SK-N-SH (cell line): ENCODE measurements around the gene OCIAD2. TPM values are rescaled to one million over a fixed set of nuclear protein-coding genes. Genes with fewer than 3 reads are reported as not detected.

Source experiments
- CTCF ChIA-PET: fragments of 300-600, 350-600 bp; formaldehyde crosslinking; extraction: SDS; loops from one replicate; lab custom pipeline; 2021; lab: Yijun Ruan, JAX
- POLR2A ChIA-PET: fragments of 350-600 bp; sonication (Branson Sonifier 250); formaldehyde crosslinking; extraction: SDS; loops from one replicate; lab custom pipeline; 2020; ENCODE audit warnings: antibody characterized with exemption, inconsistent platforms; lab: Yijun Ruan, JAX
- DNase-seq: peaks from one replicate; pipeline ENCODE4 v3.0.0; 2012
- H2AFZ ChIP-seq: fragments of 200-600 bp; sonication (generic); 2 replicates; pipeline ENCODE4 v1.8.1; 2016; ENCODE audit warnings: antibody characterized with exemption, mild to moderate bottlenecking, low read depth
- H3F3A ChIP-seq: fragments of 200-600 bp; sonication (generic); replicated peaks from 2 replicates; pipeline ENCODE3; 2016; ENCODE audit warnings: antibody characterized with exemption, mild to moderate bottlenecking; ENCODE audit not compliant: insufficient read depth
- H3K27ac ChIP-seq, 2 experiments: fragments of 200-500 bp in 1 of 2; fragments of 200-600 bp in 1 of 2; sonication (Bioruptor generic) in 1 of 2; sonication (generic), shearing (Covaris generic) in 1 of 2; 2 replicates each; pipeline versions ENCODE4 v1.5.1 to v1.6.1; 2014 to 2016; ENCODE audit warnings: low read depth in 2 of 2, inconsistent platforms in 1 of 2, low read length in 1 of 2, mild to moderate bottlenecking in 1 of 2, mixed read lengths in 1 of 2
- H3K27me3 ChIP-seq: fragments of 200-600 bp; sonication (generic), shearing (Covaris generic); 2 replicates; pipeline ENCODE4 v1.6.1; 2016; ENCODE audit warnings: mixed run types; ENCODE audit not compliant: insufficient read depth
- H3K36me3 ChIP-seq, 2 experiments: fragments of 200-500 bp in 1 of 2; fragments of 200-600 bp in 1 of 2; sonication (Bioruptor generic) in 1 of 2; sonication (generic) in 1 of 2; replicated peaks in 1 of 2; 2 replicates each; pipeline versions ENCODE3 to v1.5.1; 2014 to 2016; ENCODE audit warnings: low read length in 1 of 2, mild to moderate bottlenecking in 1 of 2; ENCODE audit not compliant: insufficient read depth in 2 of 2, control insufficient read depth in 1 of 2
- H3K4me1 ChIP-seq, 2 experiments: fragments of 200-500 bp in 1 of 2; fragments of 200-600 bp in 1 of 2; sonication (Bioruptor generic) in 1 of 2; sonication (generic), shearing (Covaris generic) in 1 of 2; 2 replicates each; pipeline versions ENCODE4 v1.5.1 to v1.6.1; 2014 to 2016; ENCODE audit warnings: low read depth in 1 of 2, low read length in 1 of 2, mixed run types in 1 of 2; ENCODE audit not compliant: insufficient read depth in 2 of 2, control insufficient read depth in 1 of 2
- H3K4me2 ChIP-seq: fragments of 200-600 bp; sonication (generic), shearing (Covaris generic); 2 replicates; pipeline ENCODE4 v1.6.1; 2017; ENCODE audit warnings: mixed run types
- H3K4me3 ChIP-seq, 2 experiments: fragments of 200-500 bp in 1 of 2; fragments of 200-600 bp in 1 of 2; sonication (Bioruptor generic) in 1 of 2; sonication (generic), shearing (Covaris generic) in 1 of 2; 2 replicates each; pipeline versions ENCODE4 v1.5.1 to v1.8.1; 2014 to 2016; ENCODE audit warnings: low read depth in 2 of 2, inconsistent platforms in 1 of 2, low read length in 1 of 2, mild to moderate bottlenecking in 1 of 2, mixed read lengths in 1 of 2, moderate library complexity in 1 of 2
- H3K79me2 ChIP-seq: fragments of 200-600 bp; sonication (generic); 2 replicates; pipeline ENCODE4 v1.8.1; 2017; ENCODE audit warnings: mild to moderate bottlenecking; ENCODE audit not compliant: insufficient read depth
- H3K9ac ChIP-seq: fragments of 200-600 bp; sonication (generic); 2 replicates; pipeline ENCODE4 v1.6.1; 2017; ENCODE audit warnings: mixed run types
- H3K9me2 ChIP-seq: fragments of 200-600 bp; sonication (generic); 2 replicates; pipeline ENCODE4 v1.6.1; 2017; ENCODE audit warnings: mixed run types
- H3K9me3 ChIP-seq: fragments of 200-600 bp; sonication (generic); 2 replicates; pipeline ENCODE4 v1.6.1; 2017; ENCODE audit warnings: mixed run types, mild to moderate bottlenecking, moderate library complexity
- H4K20me1 ChIP-seq: fragments of 200-600 bp; sonication (generic); 2 replicates; pipeline ENCODE4 v1.6.1; 2017; ENCODE audit warnings: mild to moderate bottlenecking, mixed run types; ENCODE audit not compliant: insufficient read depth
- CHD2 ChIP-seq: fragments of 150-350 bp; IDR thresholded peaks from 2 replicates; pipeline ENCODE4 v1.6.1; 2018; ENCODE audit warnings: low read length; ENCODE audit not compliant: partially characterized antibody
- ELF1 ChIP-seq: IDR thresholded peaks from 2 replicates; pipeline ENCODE4 v1.4.0; 2012
- EP300 ChIP-seq, 2 experiments: IDR thresholded peaks; 2 replicates each; pipeline versions ENCODE4 v1.4.0 to v1.6.1; 2012; ENCODE audit warnings: borderline replicate concordance in 1 of 2, low read depth in 1 of 2, low read length in 1 of 2
- EZH2phosphoT487 ChIP-seq: fragments of 200-600 bp; sonication (generic); IDR thresholded peaks from 2 replicates; pipeline ENCODE4 v1.6.1; 2017; ENCODE audit warnings: low read depth, mixed run types, mild to moderate bottlenecking, antibody characterized with exemption, moderate library complexity, borderline replicate concordance
- FOSL2 ChIP-seq: IDR thresholded peaks from 2 replicates; pipeline ENCODE4 v1.4.0; 2012; ENCODE audit warnings: low read depth, mild to moderate bottlenecking, moderate library complexity, borderline replicate concordance
- FOXJ3 ChIP-seq: sonication (generic); formaldehyde crosslinking; IDR thresholded peaks from 2 replicates; pipeline ENCODE4 v1.5.1; 2020; ENCODE audit warnings: mild to moderate bottlenecking, missing genetic modification reagents
- FOXM1 ChIP-seq: IDR thresholded peaks from 2 replicates; pipeline ENCODE4 v1.4.0; 2012; ENCODE audit warnings: low read depth, mild to moderate bottlenecking
- GATA2 ChIP-seq: sonication (generic); formaldehyde crosslinking; IDR thresholded peaks from 2 replicates; pipeline ENCODE4 v1.5.0; 2020; ENCODE audit warnings: mild to moderate bottlenecking, missing genetic modification reagents
- JUND ChIP-seq: IDR thresholded peaks from 2 replicates; pipeline ENCODE4 v1.4.0; 2012
- NFIC ChIP-seq: IDR thresholded peaks from 2 replicates; pipeline ENCODE4 v1.4.0; 2012; ENCODE audit warnings: borderline replicate concordance
- NRF1 ChIP-seq: IDR thresholded peaks from 2 replicates; pipeline ENCODE4 v1.6.1; 2012; ENCODE audit warnings: low read depth, mild to moderate bottlenecking, low read length
- POLR2AphosphoS5 ChIP-seq: IDR thresholded peaks from 2 replicates; pipeline ENCODE4 v1.6.1; 2012; ENCODE audit warnings: low read depth, low read length
- RCOR1 ChIP-seq: fragments of 150-350 bp; IDR thresholded peaks from 2 replicates; pipeline ENCODE4 v1.6.1; 2017; ENCODE audit warnings: antibody characterized with exemption, low read length
- RXRA ChIP-seq: IDR thresholded peaks from 2 replicates; pipeline ENCODE4 v1.4.0; 2012; ENCODE audit warnings: low read depth, mild to moderate bottlenecking, borderline replicate concordance
- SIN3A ChIP-seq: IDR thresholded peaks from 2 replicates; pipeline ENCODE4 v1.6.1; 2012; ENCODE audit warnings: low read depth, mild to moderate bottlenecking, low read length, moderate library complexity, borderline replicate concordance
- SMC3 ChIP-seq: IDR thresholded peaks from 2 replicates; pipeline ENCODE4 v1.6.1; 2012; ENCODE audit warnings: low read depth, low read length, improper control_type of control experiment
- TCF12 ChIP-seq: IDR thresholded peaks from 2 replicates; pipeline ENCODE4 v1.4.0; 2012
- USF2 ChIP-seq: fragments of 150-350 bp; IDR thresholded peaks from 2 replicates; pipeline ENCODE4 v1.6.1; 2017; ENCODE audit warnings: antibody characterized with exemption, low read length, low read depth, borderline replicate concordance
- WGBS: methylation state at CpG from one replicate; pipeline ENCODE4 v1.1.6; 2017; ENCODE audit warnings: low lambda C conversion rate; 5-methylcytosine and 5-hydroxymethylcytosine counted together
- polyA plus RNA-seq, 3 experiments: library from polyadenylated mRNA; depleted of rRNA; stranded (reverse); fragments of >200 nt; gene quantifications; 2 replicates each; pipeline ENCODE4 v1.2.3, GENCODE V29; 2012
- TF ChIP-seq, protein P1 (sequence below): IDR thresholded peaks from 2 replicates; pipeline ENCODE4 v1.6.1; 2012; ENCODE audit warnings: mild to moderate bottlenecking, low read depth, low read length, moderate library complexity
- TF ChIP-seq, protein P2 (sequence below): IDR thresholded peaks from 2 replicates; pipeline ENCODE4 v1.4.0; 2012; ENCODE audit warnings: low read depth
- TF ChIP-seq, protein P3 (sequence below): IDR thresholded peaks from 2 replicates; pipeline ENCODE4 v1.4.0; 2012; ENCODE audit warnings: low read depth, borderline replicate concordance
- TF ChIP-seq, protein P4 (sequence below): IDR thresholded peaks from 2 replicates; pipeline ENCODE4 v1.4.0; 2012; ENCODE audit warnings: low read depth, borderline replicate concordance

The OCIAD2 gene, protein sequence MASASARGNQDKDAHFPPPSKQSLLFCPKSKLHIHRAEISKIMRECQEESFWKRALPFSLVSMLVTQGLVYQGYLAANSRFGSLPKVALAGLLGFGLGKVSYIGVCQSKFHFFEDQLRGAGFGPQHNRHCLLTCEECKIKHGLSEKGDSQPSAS
- polyA plus RNA-seq (2012; rRNA removed) = 235 and 387 TPM in 2 replicates
- 362 and 414 TPM in 2 replicates for polyA plus RNA-seq (2012; cell fraction: cytosol; rRNA removed)
- 83.6 and 110 TPM in 2 replicates for polyA plus RNA-seq (2012; cell fraction: nucleus; rRNA removed)

DNA sequence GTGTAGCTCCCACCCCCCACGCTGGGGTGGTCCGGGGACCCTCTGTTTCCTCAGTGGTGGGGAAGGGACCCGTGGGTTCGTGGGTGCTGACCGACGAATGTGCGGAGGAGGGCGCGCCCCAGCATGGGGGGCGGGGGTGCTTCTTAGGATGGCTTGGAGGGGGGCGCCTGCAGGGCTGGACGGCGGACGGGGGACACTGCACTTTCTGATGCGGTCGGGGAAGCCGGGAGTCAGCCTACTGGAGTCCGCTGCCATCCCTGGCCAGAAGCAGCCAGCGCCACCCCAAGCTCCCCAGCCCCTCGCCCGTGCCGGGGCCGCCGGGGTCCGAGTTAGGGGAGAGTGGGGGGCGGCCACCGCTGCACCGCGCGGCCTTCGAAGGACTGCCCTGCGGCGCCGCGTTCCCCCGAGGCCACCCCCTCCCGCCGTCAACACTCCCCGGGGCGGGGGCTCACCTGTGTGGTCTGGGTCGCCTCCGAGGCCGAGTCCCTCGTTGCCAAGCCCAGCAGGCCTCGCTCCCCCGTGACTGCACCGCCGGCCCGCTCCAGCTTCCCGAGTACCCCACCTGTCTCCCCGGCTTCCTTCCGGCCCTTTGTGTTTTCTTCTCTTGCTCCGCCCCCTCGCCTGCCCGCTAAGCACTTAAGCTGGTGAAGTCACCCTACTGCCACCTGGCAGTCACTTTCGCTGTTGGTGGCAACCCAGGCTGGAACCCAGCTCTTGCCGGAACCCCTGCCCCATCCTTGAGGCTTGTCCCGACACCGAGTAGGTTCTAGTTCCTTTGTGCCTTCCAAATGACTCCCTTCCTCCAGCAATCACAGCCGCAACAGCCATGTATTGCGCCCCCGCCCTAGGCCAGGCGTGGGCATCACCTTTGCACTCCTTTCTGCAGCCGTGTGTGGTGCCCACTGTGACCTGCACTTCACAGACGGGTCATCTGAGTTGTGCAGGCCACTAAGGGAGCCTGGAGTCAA lies at the start of gene OCIAD2:
Gene OCIAD2, minus strand, starts transcription at position 569 of the 968 bp plus-strand sequence. CDS start 2,225 bp downstream, outside the sequence.
- 28% methylated on average over 19 of the region's 65 CpGs for WGBS
- H3K27ac ChIP-seq = peak within 1 kb of the TSS; percentile 72 to 80; a peak in 2 of 4 replicates
- ChIA-PET CTCF (interaction anchor here (0.6 to 2.3 kb wide), 12 partner anchors 18 to 456 kb away, joined by 3 to 11 read pairs (median 3); partner anchors contain the start of gene OCIAD1), POLR2A (interaction anchor here (0.7 to 1.8 kb wide), 3 partner anchors 126 to 1569 kb away, joined by 3 to 9 read pairs (median 5); partner anchors contain the start of gene FRYL)
- H3K9me2 ChIP-seq = no peaks in the 10 kb centered on the region
- H4K20me1 ChIP-seq = no peaks in the 10 kb centered on the region
- H3K4me3 ChIP-seq = peak within 1 kb of the TSS; percentile 64 to 82
- peak; percentile 89 for DNase-seq
- peaks cover 15 to 20% of the 10 kb centered on the region in 2 experiments for H3K36me3 ChIP-seq
- H3K79me2 ChIP-seq = peaks cover 38% of the 10 kb centered on the region
- no peaks in the 10 kb centered on the region for H3K9me3 ChIP-seq
- peaks cover 30% of the 10 kb centered on the region for H3F3A ChIP-seq
- peak within 1 kb of the TSS; percentile 83 for H3K9ac ChIP-seq
- no peaks in the 10 kb centered on the region for H3K27me3 ChIP-seq
- H3K4me2 ChIP-seq = peak within 1 kb of the TSS; percentile 95
- peaks cover 17 to 31% of the 10 kb centered on the region in 2 experiments for H3K4me1 ChIP-seq
- peak within 1 kb of the TSS; percentile 73 for H2AFZ ChIP-seq
- no peak for TF ChIP-seq FOSL2
- TF ChIP-seq RCOR1 = no peak
- no peak for TF ChIP-seq JUND
- TF ChIP-seq POLR2AphosphoS5 = peak; percentile 59; the same call in 1 of the 2 replicates
- TF ChIP-seq, protein P1, sequence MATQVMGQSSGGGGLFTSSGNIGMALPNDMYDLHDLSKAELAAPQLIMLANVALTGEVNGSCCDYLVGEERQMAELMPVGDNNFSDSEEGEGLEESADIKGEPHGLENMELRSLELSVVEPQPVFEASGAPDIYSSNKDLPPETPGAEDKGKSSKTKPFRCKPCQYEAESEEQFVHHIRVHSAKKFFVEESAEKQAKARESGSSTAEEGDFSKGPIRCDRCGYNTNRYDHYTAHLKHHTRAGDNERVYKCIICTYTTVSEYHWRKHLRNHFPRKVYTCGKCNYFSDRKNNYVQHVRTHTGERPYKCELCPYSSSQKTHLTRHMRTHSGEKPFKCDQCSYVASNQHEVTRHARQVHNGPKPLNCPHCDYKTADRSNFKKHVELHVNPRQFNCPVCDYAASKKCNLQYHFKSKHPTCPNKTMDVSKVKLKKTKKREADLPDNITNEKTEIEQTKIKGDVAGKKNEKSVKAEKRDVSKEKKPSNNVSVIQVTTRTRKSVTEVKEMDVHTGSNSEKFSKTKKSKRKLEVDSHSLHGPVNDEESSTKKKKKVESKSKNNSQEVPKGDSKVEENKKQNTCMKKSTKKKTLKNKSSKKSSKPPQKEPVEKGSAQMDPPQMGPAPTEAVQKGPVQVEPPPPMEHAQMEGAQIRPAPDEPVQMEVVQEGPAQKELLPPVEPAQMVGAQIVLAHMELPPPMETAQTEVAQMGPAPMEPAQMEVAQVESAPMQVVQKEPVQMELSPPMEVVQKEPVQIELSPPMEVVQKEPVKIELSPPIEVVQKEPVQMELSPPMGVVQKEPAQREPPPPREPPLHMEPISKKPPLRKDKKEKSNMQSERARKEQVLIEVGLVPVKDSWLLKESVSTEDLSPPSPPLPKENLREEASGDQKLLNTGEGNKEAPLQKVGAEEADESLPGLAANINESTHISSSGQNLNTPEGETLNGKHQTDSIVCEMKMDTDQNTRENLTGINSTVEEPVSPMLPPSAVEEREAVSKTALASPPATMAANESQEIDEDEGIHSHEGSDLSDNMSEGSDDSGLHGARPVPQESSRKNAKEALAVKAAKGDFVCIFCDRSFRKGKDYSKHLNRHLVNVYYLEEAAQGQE = no peak
- no peak for TF ChIP-seq NRF1
- TF ChIP-seq TCF12 = peak; percentile 43; the same call in 1 of the 2 replicates
- TF ChIP-seq, protein P2, sequence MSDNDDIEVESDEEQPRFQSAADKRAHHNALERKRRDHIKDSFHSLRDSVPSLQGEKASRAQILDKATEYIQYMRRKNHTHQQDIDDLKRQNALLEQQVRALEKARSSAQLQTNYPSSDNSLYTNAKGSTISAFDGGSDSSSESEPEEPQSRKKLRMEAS = peak; percentile 65; the same call in 1 of the 2 replicates
- TF ChIP-seq, protein P3, sequence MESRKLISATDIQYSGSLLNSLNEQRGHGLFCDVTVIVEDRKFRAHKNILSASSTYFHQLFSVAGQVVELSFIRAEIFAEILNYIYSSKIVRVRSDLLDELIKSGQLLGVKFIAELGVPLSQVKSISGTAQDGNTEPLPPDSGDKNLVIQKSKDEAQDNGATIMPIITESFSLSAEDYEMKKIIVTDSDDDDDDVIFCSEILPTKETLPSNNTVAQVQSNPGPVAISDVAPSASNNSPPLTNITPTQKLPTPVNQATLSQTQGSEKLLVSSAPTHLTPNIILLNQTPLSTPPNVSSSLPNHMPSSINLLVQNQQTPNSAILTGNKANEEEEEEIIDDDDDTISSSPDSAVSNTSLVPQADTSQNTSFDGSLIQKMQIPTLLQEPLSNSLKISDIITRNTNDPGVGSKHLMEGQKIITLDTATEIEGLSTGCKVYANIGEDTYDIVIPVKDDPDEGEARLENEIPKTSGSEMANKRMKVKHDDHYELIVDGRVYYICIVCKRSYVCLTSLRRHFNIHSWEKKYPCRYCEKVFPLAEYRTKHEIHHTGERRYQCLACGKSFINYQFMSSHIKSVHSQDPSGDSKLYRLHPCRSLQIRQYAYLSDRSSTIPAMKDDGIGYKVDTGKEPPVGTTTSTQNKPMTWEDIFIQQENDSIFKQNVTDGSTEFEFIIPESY = no peak
- peak; percentile 40; the same call in 1 of the 2 replicates for TF ChIP-seq ELF1
- TF ChIP-seq USF2 = no peak
- TF ChIP-seq GATA2 (CRISPR knock-in tag) = no peak
- TF ChIP-seq RXRA = no peak
- peak; percentile 32 for TF ChIP-seq CHD2
- no peak for TF ChIP-seq EZH2phosphoT487
- TF ChIP-seq FOXJ3 (CRISPR knock-in tag) = no peak
- no peak for TF ChIP-seq NFIC
- TF ChIP-seq FOXM1 = no peak
- TF ChIP-seq, protein P4, sequence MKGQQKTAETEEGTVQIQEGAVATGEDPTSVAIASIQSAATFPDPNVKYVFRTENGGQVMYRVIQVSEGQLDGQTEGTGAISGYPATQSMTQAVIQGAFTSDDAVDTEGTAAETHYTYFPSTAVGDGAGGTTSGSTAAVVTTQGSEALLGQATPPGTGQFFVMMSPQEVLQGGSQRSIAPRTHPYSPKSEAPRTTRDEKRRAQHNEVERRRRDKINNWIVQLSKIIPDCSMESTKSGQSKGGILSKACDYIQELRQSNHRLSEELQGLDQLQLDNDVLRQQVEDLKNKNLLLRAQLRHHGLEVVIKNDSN = no peak
- no peak for TF ChIP-seq EP300 (IDR thresholded peaks at IDR 0.05; ENCODE audit: borderline replicate concordance in 1 of 2, low read depth in 1 of 2, low read length in 1 of 2)
- 0 out of 2 replicates have a peak, but pooled peaks have one; percentile 29 for TF ChIP-seq SIN3A
- TF ChIP-seq SMC3 = peak; percentile 37; the same call in 1 of the 2 replicates
